DOHH2 (cell line): ENCODE data around the gene SMARCA4.

Experiments
- EZH2phosphoT487 ChIP-seq: fragments of 200-600 bp; sonication (generic); IDR thresholded peaks from 2 replicates; pipeline ENCODE4 v1.6.1; 2017; ENCODE audit warnings: borderline replicate concordance, mild to moderate bottlenecking, antibody characterized with exemption, low read length, moderate library complexity, mixed read lengths
- TF ChIP-seq, protein P1 (sequence below): fragments of 200-600 bp; sonication (generic); IDR thresholded peaks from one replicate; pipeline ENCODE4 v1.5.1; 2014; ENCODE audit warnings: antibody characterized with exemption, mild to moderate bottlenecking, low read depth, low read length; ENCODE audit not compliant: poor library complexity, severe bottlenecking

DNA sequence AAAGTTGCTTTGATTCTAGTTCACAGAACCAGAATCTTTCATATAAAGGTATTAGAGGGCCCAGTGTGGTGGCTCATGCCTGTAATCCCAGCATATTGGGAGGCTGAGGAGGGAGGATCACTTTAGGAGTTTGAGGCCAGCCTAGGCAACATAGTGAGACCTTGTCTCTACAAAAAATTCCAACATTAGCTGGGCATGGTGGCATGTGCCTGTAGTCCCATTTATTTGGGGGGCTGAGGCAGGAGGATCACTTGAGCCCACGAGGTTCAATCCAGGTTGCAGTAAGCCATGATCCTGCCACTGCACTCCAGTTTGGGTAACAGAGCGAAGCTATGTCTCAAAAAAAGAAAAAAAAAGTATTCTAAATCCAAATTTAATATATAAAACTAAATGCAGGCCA is 137.5 kb downstream of the SMARCA4 start:
- TF ChIP-seq, protein P1, sequence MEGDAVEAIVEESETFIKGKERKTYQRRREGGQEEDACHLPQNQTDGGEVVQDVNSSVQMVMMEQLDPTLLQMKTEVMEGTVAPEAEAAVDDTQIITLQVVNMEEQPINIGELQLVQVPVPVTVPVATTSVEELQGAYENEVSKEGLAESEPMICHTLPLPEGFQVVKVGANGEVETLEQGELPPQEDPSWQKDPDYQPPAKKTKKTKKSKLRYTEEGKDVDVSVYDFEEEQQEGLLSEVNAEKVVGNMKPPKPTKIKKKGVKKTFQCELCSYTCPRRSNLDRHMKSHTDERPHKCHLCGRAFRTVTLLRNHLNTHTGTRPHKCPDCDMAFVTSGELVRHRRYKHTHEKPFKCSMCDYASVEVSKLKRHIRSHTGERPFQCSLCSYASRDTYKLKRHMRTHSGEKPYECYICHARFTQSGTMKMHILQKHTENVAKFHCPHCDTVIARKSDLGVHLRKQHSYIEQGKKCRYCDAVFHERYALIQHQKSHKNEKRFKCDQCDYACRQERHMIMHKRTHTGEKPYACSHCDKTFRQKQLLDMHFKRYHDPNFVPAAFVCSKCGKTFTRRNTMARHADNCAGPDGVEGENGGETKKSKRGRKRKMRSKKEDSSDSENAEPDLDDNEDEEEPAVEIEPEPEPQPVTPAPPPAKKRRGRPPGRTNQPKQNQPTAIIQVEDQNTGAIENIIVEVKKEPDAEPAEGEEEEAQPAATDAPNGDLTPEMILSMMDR = no peak
- TF ChIP-seq EZH2phosphoT487 = no peak
